ENCODE results near the gene TMEM205. TPM values are rescaled to one million over a fixed set of nuclear protein-coding genes. Genes with fewer than 3 reads are reported as not detected.

Gene TMEM205
- total RNA-seq, 4 donors from 2014 or later: 177 to 222 (median 208) TPM

GRCh38 chr19:11304936-11305335, 41.1 kb downstream of the TMEM205 start:
- WGBS, 2 donors: 72 to 74% methylated on average over 5 of the region's 5 CpGs
- no peak for DNase-seq (ENCODE audit: low spot score in 2 of 2)
- no peak for TF ChIP-seq POLR2A (IDR thresholded peaks at IDR 0.05)
- intact Hi-C loops (cut with DNase I; ENCODE audit: low total_unique reads): no loop called here
- no peak overlapping the region for H3K4me3 ChIP-seq (ENCODE audit: low read depth, poor library complexity, severe bottlenecking)

GRCh38 chr19:11300811-11301120, 45.3 kb downstream of the TMEM205 start:
- no peak for DNase-seq (ENCODE audit: low spot score in 2 of 2)
- no peak overlapping the region for H3K4me3 ChIP-seq (ENCODE audit: low read depth, poor library complexity, severe bottlenecking)
- intact Hi-C loops (cut with DNase I; ENCODE audit: low total_unique reads): no loop called here
- TF ChIP-seq, protein P1, sequence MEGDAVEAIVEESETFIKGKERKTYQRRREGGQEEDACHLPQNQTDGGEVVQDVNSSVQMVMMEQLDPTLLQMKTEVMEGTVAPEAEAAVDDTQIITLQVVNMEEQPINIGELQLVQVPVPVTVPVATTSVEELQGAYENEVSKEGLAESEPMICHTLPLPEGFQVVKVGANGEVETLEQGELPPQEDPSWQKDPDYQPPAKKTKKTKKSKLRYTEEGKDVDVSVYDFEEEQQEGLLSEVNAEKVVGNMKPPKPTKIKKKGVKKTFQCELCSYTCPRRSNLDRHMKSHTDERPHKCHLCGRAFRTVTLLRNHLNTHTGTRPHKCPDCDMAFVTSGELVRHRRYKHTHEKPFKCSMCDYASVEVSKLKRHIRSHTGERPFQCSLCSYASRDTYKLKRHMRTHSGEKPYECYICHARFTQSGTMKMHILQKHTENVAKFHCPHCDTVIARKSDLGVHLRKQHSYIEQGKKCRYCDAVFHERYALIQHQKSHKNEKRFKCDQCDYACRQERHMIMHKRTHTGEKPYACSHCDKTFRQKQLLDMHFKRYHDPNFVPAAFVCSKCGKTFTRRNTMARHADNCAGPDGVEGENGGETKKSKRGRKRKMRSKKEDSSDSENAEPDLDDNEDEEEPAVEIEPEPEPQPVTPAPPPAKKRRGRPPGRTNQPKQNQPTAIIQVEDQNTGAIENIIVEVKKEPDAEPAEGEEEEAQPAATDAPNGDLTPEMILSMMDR (IDR thresholded peaks at IDR 0.05): no peak
- TF ChIP-seq POLR2A (IDR thresholded peaks at IDR 0.05): no peak
- 79 to 80% methylated on average over 11 of the region's 11 CpGs for WGBS, 2 donors

DNA sequence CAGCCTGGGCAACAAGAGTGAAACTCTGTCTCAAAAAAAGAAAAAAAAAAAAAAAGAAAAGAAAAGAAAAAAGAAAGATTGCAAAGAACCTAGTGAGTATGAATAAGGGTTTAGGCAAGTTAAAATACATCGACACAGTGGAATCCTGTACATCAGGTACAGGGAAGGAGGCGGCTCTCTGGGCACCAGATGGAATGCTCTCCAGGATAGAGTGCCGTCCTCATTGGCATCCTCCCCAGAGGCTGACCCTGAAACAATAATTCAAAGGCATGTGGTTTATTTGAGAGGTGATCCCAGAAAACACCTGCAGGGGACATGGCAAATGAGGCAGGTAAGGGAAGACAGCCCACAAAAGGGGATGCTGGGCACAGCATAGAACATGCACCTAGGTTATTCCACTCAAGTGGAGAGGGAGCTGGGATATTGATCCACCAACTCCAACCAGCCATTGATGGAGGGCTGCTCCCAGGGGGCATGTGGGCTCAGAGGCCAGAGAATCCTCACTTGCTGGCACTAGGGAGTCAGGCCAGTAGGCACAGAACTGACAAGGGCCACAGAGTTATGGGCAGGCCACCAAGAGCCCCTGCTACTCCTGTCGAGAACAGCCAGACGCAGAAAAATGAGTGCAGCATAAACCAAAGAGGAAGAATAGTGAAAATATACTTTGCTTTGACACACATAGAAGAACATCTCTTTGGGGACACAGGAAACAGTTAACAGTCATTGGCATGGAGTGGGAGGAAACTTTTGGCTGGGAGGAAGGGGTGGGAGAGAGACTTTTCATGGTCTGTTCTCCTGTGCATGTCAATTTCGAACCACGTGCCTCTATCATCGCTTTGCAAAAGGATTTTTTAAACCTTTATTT, 45.9 kb downstream of the TMEM205 start:
- intact Hi-C loops (cut with DNase I; ENCODE audit: low total_unique reads): no loop called here
- WGBS, 2 donors: 75 to 76% methylated on average over 8 of the region's 8 CpGs
- DNase-seq (ENCODE audit: low spot score in 2 of 2): no peak
- no peak overlapping the region for H3K4me3 ChIP-seq (ENCODE audit: low read depth, poor library complexity, severe bottlenecking)
- TF ChIP-seq, protein P1 (IDR thresholded peaks at IDR 0.05): no peak
- TF ChIP-seq POLR2A (IDR thresholded peaks at IDR 0.05): no peak

- no peak for TF ChIP-seq POLR2A (IDR thresholded peaks at IDR 0.05)
- TF ChIP-seq, protein P1 (IDR thresholded peaks at IDR 0.05): no peak
These were observed 49.8 kb downstream of the TMEM205 start for GRCh38 chr19:11296264-11296663.

GRCh38 chr19:11295665-11296245, 50.3 kb downstream of the TMEM205 start, which contains the start of gene TSPAN16:
Gene TSPAN16 (plus strand): TSS chr19:11296160. CDS start chr19:11296298, 138 bp downstream.
- no peak for TF ChIP-seq POLR2A (IDR thresholded peaks at IDR 0.05)
- TF ChIP-seq, protein P1 (IDR thresholded peaks at IDR 0.05): no peak
- 71 to 74% methylated on average over 8 of the region's 8 CpGs for WGBS, 2 donors

More at GRCh38 chr19:11296264-11296663, 49.8 kb downstream of the TMEM205 start:
- H3K4me3 ChIP-seq (ENCODE audit: low read depth, poor library complexity, severe bottlenecking): no peak overlapping the region
- WGBS, 2 donors: 32 to 40% methylated on average over 7 of the region's 7 CpGs
- intact Hi-C loops (cut with DNase I; ENCODE audit: low total_unique reads): no loop called here
- no peak for DNase-seq (ENCODE audit: low spot score in 2 of 2)

GRCh38 chr19:11295180-11295579, 50.9 kb downstream of the TMEM205 start:
- no peak overlapping the region for H3K4me3 ChIP-seq (ENCODE audit: low read depth, poor library complexity, severe bottlenecking)
- 74 to 77% methylated on average over 4 of the region's 4 CpGs for WGBS, 2 donors
- TF ChIP-seq, protein P1 (IDR thresholded peaks at IDR 0.05): no peak
- TF ChIP-seq POLR2A (IDR thresholded peaks at IDR 0.05): no peak
- no peak for DNase-seq (ENCODE audit: low spot score in 2 of 2)
- intact Hi-C loops (cut with DNase I; ENCODE audit: low total_unique reads): no loop called here

More at GRCh38 chr19:11295665-11296245, 50.3 kb downstream of the TMEM205 start, which contains the start of gene TSPAN16:
- no peak for DNase-seq (ENCODE audit: low spot score in 2 of 2)
- no peak within 1 kb of the TSS for H3K4me3 ChIP-seq (ENCODE audit: low read depth, poor library complexity, severe bottlenecking)
- intact Hi-C loops (cut with DNase I; ENCODE audit: low total_unique reads): no loop called here

Measured in lower leg skin (tissue), 4 donors.